ENCODE results near the gene TEX101.

DNA sequence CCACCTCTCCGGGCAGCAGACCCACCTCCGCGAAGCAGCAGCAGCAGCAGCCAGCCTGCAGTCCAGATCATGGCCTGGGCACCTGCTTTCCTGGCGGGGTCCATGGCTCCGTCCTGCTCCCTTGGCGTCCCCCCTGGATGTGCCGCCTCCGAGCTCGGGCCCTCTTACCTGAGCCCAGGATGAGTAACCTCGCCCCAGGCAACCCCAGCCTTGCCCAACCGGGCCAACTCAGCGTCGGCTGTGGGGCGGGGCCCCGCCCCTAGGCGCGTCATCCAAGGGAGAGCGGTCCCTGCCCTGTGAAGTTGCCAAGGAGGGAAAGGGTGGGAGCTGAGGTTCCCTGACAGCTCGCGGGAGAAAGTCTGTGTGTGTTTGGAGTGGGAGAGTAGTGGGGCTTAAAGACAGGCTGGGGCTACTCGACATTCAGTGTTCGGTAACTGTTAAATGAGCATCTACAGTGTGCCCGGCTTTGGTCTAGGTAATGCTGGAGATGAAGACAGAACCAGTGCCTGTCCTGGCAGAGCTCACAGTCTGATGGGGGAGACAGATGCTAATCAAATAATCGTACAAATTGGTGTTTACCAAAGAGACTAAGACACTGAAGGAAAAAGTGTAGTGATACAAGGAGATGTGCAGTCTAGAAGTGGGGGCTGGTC lies 50.9 kb downstream of the TEX101 start, which contains the start of gene LYPD3:
- TF ChIP-seq FOXA1 (IDR thresholded peaks at IDR 0.05) = no peak
- TF ChIP-seq LEF1 (IDR thresholded peaks at IDR 0.05; ENCODE audit: borderline replicate concordance) = no peak
- TF ChIP-seq FOXK2 (IDR thresholded peaks at IDR 0.05) = no peak
- no peak for TF ChIP-seq SUZ12 (IDR thresholded peaks at IDR 0.05)
